GM12872 (cell line): Measurements from ENCODE around the gene CTNNBL1.

Experiments
- CTCF ChIP-seq: IDR thresholded peaks from 3 replicates; pipeline ENCODE4 v1.5.1; 2011; ENCODE audit warnings: low read depth, mild to moderate bottlenecking, low read length, moderate library complexity; ENCODE audit not compliant: insufficient read depth

Gene CTNNBL1

GRCh38 chr20:37796733-37797132 lies 102.9 kb downstream of the CTNNBL1 start:
- TF ChIP-seq CTCF, result no peak

GRCh38 chr20:37797669-37798175 lies 103.9 kb downstream of the CTNNBL1 start:
- no peak for TF ChIP-seq CTCF

- TF ChIP-seq CTCF, result no peak
Measured at GRCh38 chr20:37798312-37798711, 104.5 kb downstream of the CTNNBL1 start.

- no peak for TF ChIP-seq CTCF
Measured at GRCh38 chr20:37800618-37801017, 106.8 kb downstream of the CTNNBL1 start.

GRCh38 chr20:37801921-37802320 lies 108.1 kb downstream of the CTNNBL1 start:
- TF ChIP-seq CTCF, result no peak

GRCh38 chr20:37803438-37804307 lies 109.8 kb downstream of the CTNNBL1 start:
- no peak for TF ChIP-seq CTCF

- TF ChIP-seq CTCF, result no peak
Measured at GRCh38 chr20:37804584-37805566, 111.0 kb downstream of the CTNNBL1 start.
